Epithelial cell of umbilical artery (primary cell): ENCODE results near the gene COMMD10. TPM values are rescaled to one million over a fixed set of nuclear protein-coding genes. Genes with fewer than 3 reads are reported as not detected.

Experiments
- total RNA-seq: library from RNA; depleted of rRNA; stranded (reverse); fragments of >200 nt; gene quantifications from 2 replicates; pipeline ENCODE4 v1.2.3, GENCODE V29; 2014

Gene COMMD10
- 44.8 and 54.0 TPM in 2 replicates for total RNA-seq

GRCh38 chr5:116084871-116085715 lies at the start of gene COMMD10:
Gene COMMD10 (plus strand): TSS chr5:116085025.

Other genes with a start within 250 kb of the COMMD10 start
- 42.2 and 68.5 TPM in 2 replicates for gene ATG12, start 243.5 kb upstream of the COMMD10 start, total RNA-seq
- gene AP3S1, start 243.1 kb upstream of the COMMD10 start, total RNA-seq = 67.2 and 83.5 TPM in 2 replicates
- gene LVRN, start 122.5 kb upstream of the COMMD10 start, total RNA-seq = 1.3 TPM in 1 of 2 replicates, not detected in the other
- under 0.01 TPM in 1 of 2 replicates, not detected in the other for gene ARL14EPL, start 52.6 kb upstream of the COMMD10 start, total RNA-seq